Measurements from ENCODE around the gene C9orf85. TPM values are rescaled to one million over a fixed set of nuclear protein-coding genes. Genes with fewer than 3 reads are reported as not detected.
A peak's percentile ranks its signal among the peaks of the same experiment; 100 is the strongest.

C9orf85 gene
- total RNA-seq, 1 donor, result 11.2 TPM

DNA sequence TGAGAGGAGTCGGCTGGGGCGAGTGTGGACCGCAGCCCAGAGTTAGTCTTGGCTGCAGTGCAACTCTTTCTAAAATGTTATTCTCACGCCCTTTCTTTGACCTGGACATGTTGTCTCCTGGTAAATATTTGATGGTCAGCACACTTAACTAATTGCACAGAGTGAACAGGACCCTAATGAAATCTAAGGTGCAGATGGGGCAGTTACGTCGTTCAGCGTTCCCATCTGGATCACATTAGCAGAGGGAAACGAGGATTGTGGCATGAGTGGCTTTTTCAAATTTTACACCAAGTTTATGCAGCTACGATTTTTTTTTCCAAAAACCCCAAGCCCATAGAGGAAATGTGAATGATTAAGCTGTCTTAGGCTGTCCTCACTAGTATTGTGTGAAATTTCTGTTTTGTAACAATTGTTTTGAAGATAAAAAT lies 483 bp downstream of the C9orf85 start:
- Histone ChIP-seq H3K4me3 (ENCODE audit: insufficient read depth, low read length) (peak overlapping the region; percentile 77), H3K27ac (ENCODE audit: low read depth, low read length) (peak overlapping the region; percentile 85), H3K27me3 (ENCODE audit: insufficient read depth, low read length) (no peaks in the 10 kb centered on the region), H2AFZ (ENCODE audit: low read length) (peak overlapping the region; percentile 76), H4K20me1 (ENCODE audit: insufficient read depth, low read length) (peaks cover 24% of the 10 kb centered on the region), H3K4me1 (ENCODE audit: insufficient read depth, low read length) (peaks cover 20% of the 10 kb centered on the region), H3K4me2 (ENCODE audit: insufficient read depth, low read length) (peak overlapping the region; percentile 84), H3K79me2 (ENCODE audit: insufficient read depth, low read length) (peaks cover 88% of the 10 kb centered on the region), H3K36me3 (ENCODE audit: insufficient read depth, low read length) (no peaks in the 10 kb centered on the region), H3K9me3 (ENCODE audit: low read depth, low read length) (no peaks in the 10 kb centered on the region)
- no peak for TF ChIP-seq CTCF (IDR thresholded peaks at IDR 0.05; ENCODE audit: extremely low read depth, low read depth, low read length)
- DNase-seq (ENCODE audit: insufficient read length, low spot score, missing footprints), result peak; percentile 62

DNA sequence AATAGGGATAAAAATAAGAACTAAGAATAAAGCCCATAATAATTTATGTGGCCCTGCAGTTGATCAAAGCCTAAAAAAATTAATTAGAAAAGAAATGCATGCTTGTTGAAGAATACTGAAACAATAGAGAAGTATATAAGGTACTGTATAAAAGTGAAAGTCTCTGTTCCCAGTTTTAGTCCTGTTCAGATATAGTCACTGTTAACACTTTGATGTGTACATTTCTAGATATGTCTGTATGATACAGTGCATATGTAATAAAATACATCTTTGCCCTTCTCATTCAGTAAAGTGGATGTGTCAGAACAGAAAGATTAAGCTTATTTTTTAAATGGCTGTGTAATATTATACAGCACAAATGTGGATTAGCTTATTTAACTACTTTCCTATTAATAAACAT lies 4.1 kb downstream of the C9orf85 start:
- Histone ChIP-seq H4K20me1 (ENCODE audit: insufficient read depth, low read length) (peaks cover 5% of the 10 kb centered on the region), H3K27ac (ENCODE audit: low read depth, low read length) (no peak overlapping the region), H3K4me2 (ENCODE audit: insufficient read depth, low read length) (no peak overlapping the region)

GRCh38 chr9:71916834-71917534 lies 5.5 kb downstream of the C9orf85 start:
- Histone ChIP-seq H3K27ac (ENCODE audit: low read depth, low read length) (no peak overlapping the region), H3K79me2 (ENCODE audit: insufficient read depth, low read length) (peaks cover 90% of the 10 kb centered on the region), H3K4me3 (ENCODE audit: insufficient read depth, low read length) (no peak overlapping the region), H3K27me3 (ENCODE audit: insufficient read depth, low read length) (no peaks in the 10 kb centered on the region), H4K20me1 (ENCODE audit: insufficient read depth, low read length) (peaks cover 5% of the 10 kb centered on the region), H3K36me3 (ENCODE audit: insufficient read depth, low read length) (no peaks in the 10 kb centered on the region), H3K9me3 (ENCODE audit: low read depth, low read length) (no peaks in the 10 kb centered on the region), H3K4me2 (ENCODE audit: insufficient read depth, low read length) (no peak overlapping the region), H2AFZ (ENCODE audit: low read length) (no peak overlapping the region), H3K4me1 (ENCODE audit: insufficient read depth, low read length) (peaks cover 8% of the 10 kb centered on the region)
- DNase-seq (ENCODE audit: insufficient read length, low spot score, missing footprints), result no peak
- TF ChIP-seq CTCF (IDR thresholded peaks at IDR 0.05; ENCODE audit: extremely low read depth, low read depth, low read length), result no peak

More for the DNA sequence above, 4.1 kb downstream of the C9orf85 start:
- no peaks in the 10 kb centered on the region for H3K27me3 ChIP-seq (ENCODE audit: insufficient read depth, low read length)
- H3K36me3 ChIP-seq (ENCODE audit: insufficient read depth, low read length), result no peaks in the 10 kb centered on the region
- H3K4me3 ChIP-seq (ENCODE audit: insufficient read depth, low read length), result no peak overlapping the region
- H3K79me2 ChIP-seq (ENCODE audit: insufficient read depth, low read length), result peaks cover 84% of the 10 kb centered on the region
- TF ChIP-seq CTCF (IDR thresholded peaks at IDR 0.05; ENCODE audit: extremely low read depth, low read depth, low read length), result no peak
- no peak overlapping the region for H2AFZ ChIP-seq (ENCODE audit: low read length)
- H3K9me3 ChIP-seq (ENCODE audit: low read depth, low read length), result no peaks in the 10 kb centered on the region
- DNase-seq (ENCODE audit: insufficient read length, low spot score, missing footprints), result no peak
- H3K4me1 ChIP-seq (ENCODE audit: insufficient read depth, low read length), result peaks cover 8% of the 10 kb centered on the region

DNA sequence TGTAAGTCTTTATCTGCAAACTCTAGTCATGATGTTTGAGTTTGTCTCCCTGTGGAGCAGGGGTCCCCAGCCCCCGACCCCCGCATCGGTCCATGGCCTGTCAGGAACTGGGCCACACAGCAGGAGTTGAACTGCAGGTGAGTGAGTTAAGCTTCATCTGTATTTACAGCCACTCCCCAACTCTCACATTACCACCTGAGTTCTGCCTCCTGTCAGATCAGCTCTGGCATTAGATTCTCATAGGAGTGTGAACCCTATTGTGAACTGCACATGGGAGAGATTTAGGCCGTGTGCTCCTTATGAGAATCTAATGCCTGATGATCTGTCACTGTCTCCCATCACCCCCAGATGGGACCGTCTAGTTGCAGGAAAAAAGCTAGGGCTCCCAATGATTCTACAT lies 7.0 kb downstream of the C9orf85 start:
- DNase-seq (ENCODE audit: insufficient read length, low spot score, missing footprints), result no peak
- H2AFZ ChIP-seq (ENCODE audit: low read length), result no peak overlapping the region
- H3K36me3 ChIP-seq (ENCODE audit: insufficient read depth, low read length), result no peaks in the 10 kb centered on the region
- no peak overlapping the region for H3K4me3 ChIP-seq (ENCODE audit: insufficient read depth, low read length)
- H3K9me3 ChIP-seq (ENCODE audit: low read depth, low read length), result no peaks in the 10 kb centered on the region
- peaks cover 87% of the 10 kb centered on the region for H3K79me2 ChIP-seq (ENCODE audit: insufficient read depth, low read length)
- no peaks in the 10 kb centered on the region for H3K27me3 ChIP-seq (ENCODE audit: insufficient read depth, low read length)
- no peak overlapping the region for H3K4me2 ChIP-seq (ENCODE audit: insufficient read depth, low read length)
- H3K27ac ChIP-seq (ENCODE audit: low read depth, low read length), result no peak overlapping the region
- no peak for TF ChIP-seq CTCF (IDR thresholded peaks at IDR 0.05; ENCODE audit: extremely low read depth, low read depth, low read length)
- H3K4me1 ChIP-seq (ENCODE audit: insufficient read depth, low read length), result peaks cover 1% of the 10 kb centered on the region
- peaks cover 4% of the 10 kb centered on the region for H4K20me1 ChIP-seq (ENCODE audit: insufficient read depth, low read length)
